ENCODE results near the gene RUNX2. TPM values are rescaled to one million over a fixed set of nuclear protein-coding genes. Genes with fewer than 3 reads are reported as not detected.

RUNX2 gene
- total RNA-seq, 4 donors from 2014 or later: 1.4 to 40.4 (median 5.1) TPM

DNA sequence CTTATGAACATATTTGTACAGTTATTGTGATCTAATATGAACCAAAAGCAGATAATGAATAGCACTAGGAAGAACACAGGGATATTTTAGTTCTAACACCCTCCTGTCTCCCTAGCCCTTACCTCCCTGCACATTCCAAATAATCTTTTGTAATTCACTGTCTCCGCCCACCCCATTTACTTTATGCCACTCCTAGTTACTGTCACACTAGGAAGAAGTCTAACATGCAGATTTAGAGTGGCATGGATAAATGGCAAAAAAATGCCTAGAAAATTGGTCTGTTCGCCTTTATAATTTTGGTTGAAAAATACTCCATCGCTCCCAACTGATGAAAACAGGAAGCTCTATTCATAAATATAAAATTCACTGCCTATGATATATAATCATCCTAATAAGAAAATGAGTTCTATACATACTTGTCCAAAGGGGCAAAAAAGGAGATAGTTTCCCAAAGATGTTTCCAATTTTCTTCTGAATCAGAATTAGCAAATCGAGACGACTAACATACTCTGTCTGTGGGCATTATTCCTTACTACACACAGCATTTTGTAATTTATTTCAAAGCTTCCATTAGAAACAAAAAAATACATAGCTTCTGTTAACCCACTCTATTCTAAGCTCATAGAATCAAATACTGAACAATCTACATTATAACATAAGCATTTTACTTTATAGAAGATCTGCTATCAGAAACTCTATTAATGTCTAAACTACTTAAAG is 1.3 kb upstream of the RUNX2 start:
- no peak overlapping the region for H3K27ac ChIP-seq
- DNase-seq: no peak
- H3K4me3 ChIP-seq: no peak overlapping the region
- no peaks in the 10 kb centered on the region for H3K9me3 ChIP-seq
- no peaks in the 10 kb centered on the region for H3K4me1 ChIP-seq
- TF ChIP-seq, protein P1, sequence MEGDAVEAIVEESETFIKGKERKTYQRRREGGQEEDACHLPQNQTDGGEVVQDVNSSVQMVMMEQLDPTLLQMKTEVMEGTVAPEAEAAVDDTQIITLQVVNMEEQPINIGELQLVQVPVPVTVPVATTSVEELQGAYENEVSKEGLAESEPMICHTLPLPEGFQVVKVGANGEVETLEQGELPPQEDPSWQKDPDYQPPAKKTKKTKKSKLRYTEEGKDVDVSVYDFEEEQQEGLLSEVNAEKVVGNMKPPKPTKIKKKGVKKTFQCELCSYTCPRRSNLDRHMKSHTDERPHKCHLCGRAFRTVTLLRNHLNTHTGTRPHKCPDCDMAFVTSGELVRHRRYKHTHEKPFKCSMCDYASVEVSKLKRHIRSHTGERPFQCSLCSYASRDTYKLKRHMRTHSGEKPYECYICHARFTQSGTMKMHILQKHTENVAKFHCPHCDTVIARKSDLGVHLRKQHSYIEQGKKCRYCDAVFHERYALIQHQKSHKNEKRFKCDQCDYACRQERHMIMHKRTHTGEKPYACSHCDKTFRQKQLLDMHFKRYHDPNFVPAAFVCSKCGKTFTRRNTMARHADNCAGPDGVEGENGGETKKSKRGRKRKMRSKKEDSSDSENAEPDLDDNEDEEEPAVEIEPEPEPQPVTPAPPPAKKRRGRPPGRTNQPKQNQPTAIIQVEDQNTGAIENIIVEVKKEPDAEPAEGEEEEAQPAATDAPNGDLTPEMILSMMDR (IDR thresholded peaks at IDR 0.05): no peak
- TF ChIP-seq POLR2A (IDR thresholded peaks at IDR 0.05): no peak
- H3K36me3 ChIP-seq: no peaks in the 10 kb centered on the region
- no peaks in the 10 kb centered on the region for H3K27me3 ChIP-seq

DNA sequence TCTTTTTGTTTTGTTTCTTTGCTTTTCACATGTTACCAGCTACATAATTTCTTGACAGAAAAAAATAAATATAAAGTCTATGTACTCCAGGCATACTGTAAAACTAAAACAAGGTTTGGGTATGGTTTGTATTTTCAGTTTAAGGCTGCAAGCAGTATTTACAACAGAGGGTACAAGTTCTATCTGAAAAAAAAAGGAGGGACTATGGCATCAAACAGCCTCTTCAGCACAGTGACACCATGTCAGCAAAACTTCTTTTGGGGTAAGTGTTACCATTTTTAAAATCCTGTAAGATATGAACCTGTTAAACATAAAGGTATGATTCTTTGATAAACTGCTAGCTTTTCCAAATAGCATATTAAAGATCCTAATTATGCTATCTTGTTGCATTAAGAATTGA is 393 bp downstream of the RUNX2 start:
- H3K27me3 ChIP-seq: no peaks in the 10 kb centered on the region
- TF ChIP-seq, protein P1 (IDR thresholded peaks at IDR 0.05): no peak
- TF ChIP-seq POLR2A (IDR thresholded peaks at IDR 0.05): no peak
- no peaks in the 10 kb centered on the region for H3K9me3 ChIP-seq
- H3K4me1 ChIP-seq: no peaks in the 10 kb centered on the region
- DNase-seq: no peak
- H3K4me3 ChIP-seq: no peak overlapping the region
- no peaks in the 10 kb centered on the region for H3K36me3 ChIP-seq
- H3K27ac ChIP-seq: no peak overlapping the region

DNA sequence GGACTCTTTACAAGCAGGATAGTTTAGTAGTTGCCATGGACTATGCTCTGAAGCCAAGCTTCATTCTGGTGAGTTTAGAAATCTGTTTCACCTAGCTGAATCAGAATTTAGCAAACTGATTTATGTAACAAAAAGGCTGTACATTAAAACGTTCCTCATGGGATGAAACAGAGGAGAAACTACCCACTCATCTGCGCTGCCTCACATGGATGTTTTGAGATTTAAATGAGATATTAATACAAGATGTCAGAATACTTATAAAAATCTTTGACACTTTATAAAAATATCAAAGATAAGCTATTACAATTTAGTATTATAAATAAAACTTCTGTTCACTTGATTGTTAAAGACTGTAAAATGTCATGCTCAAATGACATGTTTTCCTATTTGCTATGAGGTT is 16.8 kb downstream of the RUNX2 start:
- no peak overlapping the region for H3K4me3 ChIP-seq
- H3K36me3 ChIP-seq: no peaks in the 10 kb centered on the region
- DNase-seq: no peak
- no peak overlapping the region for H3K27ac ChIP-seq
- H3K27me3 ChIP-seq: no peaks in the 10 kb centered on the region
- no peaks in the 10 kb centered on the region for H3K4me1 ChIP-seq
- no peaks in the 10 kb centered on the region for H3K9me3 ChIP-seq
- TF ChIP-seq, protein P1 (IDR thresholded peaks at IDR 0.05): no peak
- TF ChIP-seq POLR2A (IDR thresholded peaks at IDR 0.05): no peak

DNA sequence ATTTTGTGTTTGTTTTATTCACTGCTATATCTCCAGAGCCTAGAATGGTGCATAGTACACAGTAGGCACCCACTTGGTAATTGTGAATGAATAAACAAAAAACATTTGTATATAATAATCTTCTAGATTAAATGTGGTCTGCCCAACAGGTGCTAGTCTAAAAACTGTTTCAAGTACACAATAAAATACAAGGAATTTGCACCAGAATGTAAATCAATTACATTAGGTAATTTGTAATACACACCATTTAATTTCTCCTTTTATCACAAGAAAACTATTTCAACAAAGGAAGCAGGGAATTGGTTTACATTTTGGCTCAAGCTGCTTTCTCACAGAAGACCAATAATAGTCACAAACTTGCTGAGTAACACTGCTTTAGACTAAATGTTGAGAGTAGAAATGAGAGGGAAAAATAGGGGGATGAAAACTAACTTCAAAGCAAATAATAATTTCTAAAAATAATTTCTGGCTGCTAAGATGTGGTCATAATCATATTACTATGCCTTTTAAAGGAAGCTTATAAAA is 22.1 kb downstream of the RUNX2 start:
- Histone ChIP-seq H3K27me3 (no peaks in the 10 kb centered on the region), H3K4me3 (no peak overlapping the region), H3K9me3 (no peaks in the 10 kb centered on the region), H3K27ac (no peak overlapping the region), H3K36me3 (no peaks in the 10 kb centered on the region), H3K4me1 (no peaks in the 10 kb centered on the region)
- TF ChIP-seq POLR2A (IDR thresholded peaks at IDR 0.05): no peak
- TF ChIP-seq, protein P1 (IDR thresholded peaks at IDR 0.05): no peak
- DNase-seq: no peak

DNA sequence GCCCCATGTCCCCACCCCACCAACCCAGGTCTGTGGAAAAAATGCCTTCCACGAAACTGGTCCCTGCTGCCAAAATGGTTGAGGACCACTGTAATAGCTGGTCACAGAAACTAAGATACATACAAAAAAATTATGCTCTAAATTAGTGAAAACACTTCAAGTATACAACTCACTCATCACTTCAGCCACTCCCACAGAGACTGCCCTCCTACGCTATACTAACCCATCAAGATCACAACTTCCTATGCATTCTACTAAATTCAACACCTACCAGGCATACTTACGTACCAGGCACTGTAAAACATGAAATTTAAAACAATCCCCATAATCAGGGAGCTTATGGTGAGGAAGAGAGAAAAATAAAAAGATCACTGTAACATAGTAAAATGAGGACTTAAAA is 22.9 kb downstream of the RUNX2 start:
- H3K27me3 ChIP-seq: no peaks in the 10 kb centered on the region
- TF ChIP-seq, protein P1 (IDR thresholded peaks at IDR 0.05): no peak
- TF ChIP-seq POLR2A (IDR thresholded peaks at IDR 0.05): no peak
- no peak overlapping the region for H3K27ac ChIP-seq
- H3K9me3 ChIP-seq: no peaks in the 10 kb centered on the region
- no peaks in the 10 kb centered on the region for H3K4me1 ChIP-seq
- no peak overlapping the region for H3K4me3 ChIP-seq
- H3K36me3 ChIP-seq: no peaks in the 10 kb centered on the region
- DNase-seq: no peak

All from Peyer's patch (tissue), 4 donors.